ENCODE measurements around the gene DPYSL4.
A peak's percentile ranks its signal among the peaks of the same experiment; 100 is the strongest.

The DPYSL4 gene

DNA sequence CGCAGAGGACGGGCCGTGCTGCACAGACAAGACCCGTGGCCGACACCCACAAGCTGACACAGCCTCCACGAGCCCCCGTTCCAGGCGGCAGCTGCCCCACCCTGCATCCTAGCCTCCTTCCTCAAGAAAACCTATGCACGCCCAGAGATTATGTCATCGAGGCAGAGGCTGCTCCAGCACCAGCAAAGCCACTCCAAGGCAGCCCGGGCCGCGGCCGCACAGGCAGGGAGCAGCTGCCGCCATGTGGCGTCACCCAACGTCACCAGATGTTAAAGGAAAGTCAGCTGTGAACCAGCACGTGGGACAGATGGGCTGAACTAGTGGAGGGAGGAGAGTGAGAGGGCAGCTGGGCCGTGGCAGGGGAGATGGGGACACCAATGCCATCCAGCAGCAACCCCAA is 61.2 kb downstream of the DPYSL4 start:
- no peak for DNase-seq

DNA sequence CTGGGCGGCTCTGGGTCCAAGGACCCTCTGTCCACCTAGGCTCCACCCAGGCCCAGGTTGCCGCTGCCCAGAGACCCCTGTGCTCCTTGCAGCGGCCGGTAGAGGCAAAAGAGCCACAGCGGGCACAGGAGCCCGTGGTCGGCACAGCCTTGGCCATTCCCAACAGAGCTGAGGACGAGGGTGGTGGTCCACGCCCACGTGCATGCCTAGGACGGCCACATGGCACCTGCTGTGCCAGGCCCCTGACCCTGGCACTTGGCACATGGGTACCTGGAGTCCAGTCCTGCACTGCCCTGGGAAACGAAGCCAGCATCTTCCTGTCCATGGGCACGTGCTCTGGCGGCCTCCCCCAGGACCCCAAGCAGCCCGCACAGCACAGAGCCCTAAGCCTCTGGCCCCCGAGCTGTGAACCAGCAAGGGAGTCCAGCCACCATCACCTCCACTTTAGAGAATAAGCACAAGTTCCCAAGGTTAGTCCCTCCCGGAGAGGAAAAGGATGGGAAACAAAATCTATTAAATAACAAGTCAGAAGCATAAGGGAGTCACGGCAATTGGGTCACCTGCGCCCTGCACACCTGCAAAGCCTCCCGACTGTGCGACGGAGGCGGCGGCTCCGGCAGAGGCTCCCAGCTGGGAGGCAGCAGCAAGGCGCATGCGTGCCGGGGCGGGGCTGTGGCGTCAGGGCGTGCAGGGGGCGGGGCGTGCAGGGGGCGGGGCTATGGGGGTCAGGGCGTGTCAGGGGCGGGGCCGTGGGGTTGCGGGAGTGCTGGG is 61.9 kb downstream of the DPYSL4 start:
- peak; percentile 75 for DNase-seq

DNA sequence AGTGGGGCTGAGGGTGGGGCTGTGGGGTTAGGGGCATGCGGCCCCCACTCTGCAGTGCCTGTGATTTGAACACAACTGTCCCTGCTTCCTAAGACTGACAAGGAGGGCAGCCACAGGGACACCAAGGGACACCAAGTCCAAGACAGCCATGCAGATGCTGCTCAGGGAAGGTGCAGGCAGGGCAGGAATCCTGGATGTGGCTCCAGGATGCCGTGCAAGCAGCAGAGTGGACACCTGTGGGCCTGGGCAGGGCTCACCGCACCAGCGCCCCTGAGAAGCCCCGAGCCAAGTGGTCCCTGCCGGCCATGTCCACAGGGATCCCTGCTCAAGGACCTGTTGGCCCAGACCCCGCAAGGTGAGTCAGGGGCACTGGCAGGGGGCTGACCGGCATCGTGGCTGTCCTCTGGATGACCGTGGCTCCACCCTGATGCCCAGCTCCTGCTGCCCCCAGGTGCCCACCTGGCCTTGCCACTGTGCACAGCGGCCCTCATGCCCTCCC is 62.5 kb downstream of the DPYSL4 start:
- no peak for DNase-seq

DNA sequence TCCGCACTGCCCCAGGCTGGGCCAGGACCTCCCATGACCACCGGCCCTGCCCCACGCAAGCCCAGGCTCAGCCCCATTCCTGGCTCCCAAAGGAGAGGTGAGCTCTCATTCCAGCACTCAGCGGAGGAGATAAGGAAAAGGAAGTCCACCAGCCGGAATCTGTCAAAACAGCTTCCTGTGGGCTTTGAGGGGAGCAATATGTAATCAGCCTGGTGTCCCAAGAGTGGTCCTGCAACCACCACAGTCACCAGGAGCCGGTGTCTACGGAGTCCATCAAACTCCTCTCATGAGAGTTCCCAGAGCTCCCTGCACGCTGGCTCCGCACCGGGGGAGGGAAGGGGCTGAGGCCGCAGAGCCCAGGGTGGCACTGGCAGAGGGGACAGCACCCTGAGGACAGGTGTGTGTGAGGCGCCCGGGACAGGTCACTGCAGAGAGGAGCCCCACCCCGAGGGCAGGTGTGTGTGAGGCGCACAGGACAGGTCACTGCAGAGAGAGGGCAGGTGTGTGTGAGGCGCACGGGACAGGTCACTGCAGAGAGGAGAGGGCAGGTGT is 63.2 kb downstream of the DPYSL4 start:
- DNase-seq, result no peak

DNA sequence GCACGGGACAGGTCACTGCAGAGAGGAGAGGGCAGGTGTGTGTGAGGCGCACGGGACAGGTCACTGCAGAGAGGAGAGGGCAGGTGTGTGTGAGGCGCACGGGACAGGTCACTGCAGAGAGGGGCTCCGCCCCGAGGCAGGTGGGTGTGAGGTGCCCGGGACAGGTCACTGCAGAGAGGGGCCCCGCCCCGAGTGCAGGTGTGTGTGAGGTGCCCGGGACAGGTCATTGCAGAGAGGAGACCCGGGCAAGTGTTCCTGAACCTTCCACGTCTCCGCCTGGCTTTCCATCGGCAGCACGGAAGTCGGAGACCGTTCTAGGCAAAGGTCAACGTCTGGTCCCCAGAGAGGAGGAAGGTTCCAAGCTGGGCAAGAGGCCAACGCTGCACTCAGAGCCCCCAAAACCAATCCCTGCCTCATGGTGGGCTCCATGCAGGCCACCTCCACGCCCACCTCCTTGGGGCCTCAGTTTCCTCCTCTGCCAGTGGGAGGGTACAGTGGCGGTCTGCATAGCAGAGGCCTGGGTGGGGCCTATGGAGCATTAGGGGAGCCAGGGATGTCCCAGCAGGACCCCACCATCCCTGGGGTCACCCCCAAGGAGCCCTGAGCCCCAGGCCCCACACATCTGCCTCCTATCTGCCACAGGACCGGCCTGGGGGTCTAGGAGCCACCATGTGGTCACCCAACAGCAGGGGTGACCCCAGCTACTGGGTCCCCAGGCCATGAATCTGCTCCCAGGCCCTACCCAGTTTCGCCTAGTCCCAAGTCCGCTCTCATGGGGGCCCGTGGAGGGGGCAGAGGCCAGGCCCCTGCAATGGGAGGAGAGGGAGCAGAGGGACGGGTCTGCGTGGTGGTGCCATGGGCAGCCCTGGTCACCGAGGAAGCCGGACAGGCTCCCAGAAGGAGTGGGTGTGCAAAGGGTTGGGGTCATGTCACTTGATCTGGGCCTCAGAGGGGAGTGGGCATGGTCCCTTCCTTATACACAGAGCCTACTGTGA is 64.0 kb downstream of the DPYSL4 start:
- DNase-seq, result no peak

DNA sequence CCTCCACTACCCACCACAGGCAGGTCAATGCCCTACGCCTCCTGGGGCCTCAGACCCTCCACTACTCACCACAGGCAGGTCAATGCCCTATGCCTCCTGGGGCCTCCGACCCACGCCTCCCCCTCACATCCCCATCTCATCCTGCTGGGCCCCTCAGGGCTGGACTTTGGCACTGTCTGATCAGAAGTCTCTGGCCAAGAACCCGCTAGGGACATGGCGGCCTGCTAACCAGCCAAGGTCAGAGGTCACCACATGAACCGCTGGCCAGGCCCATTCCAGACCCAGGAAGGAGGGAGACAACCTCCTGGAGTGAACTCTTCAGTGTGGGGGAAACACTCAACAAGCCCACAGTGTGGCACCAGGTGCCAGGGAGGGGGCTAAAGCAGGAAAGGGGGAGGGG is 65.2 kb downstream of the DPYSL4 start:
- no peak for DNase-seq

DNA sequence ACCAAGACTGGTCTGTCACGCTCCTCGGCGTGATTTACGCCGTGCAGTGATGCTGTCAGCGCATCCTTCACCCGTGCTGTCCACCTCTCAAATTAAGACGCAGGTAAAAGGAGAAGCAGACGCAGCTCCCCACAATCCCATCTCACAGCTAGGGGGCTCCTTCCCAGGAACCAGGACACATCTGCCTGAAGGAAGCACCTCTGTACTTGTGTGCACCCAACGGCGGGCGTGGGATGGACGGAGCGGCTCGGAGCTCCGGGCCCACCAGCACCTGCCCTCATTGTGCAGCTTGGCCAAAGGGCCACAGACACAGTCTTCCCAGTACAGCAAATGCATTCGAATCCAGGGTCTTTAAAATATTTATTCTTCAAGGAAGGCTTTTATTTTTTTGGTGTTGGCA is 65.7 kb downstream of the DPYSL4 start:
- DNase-seq, result no peak

DNA sequence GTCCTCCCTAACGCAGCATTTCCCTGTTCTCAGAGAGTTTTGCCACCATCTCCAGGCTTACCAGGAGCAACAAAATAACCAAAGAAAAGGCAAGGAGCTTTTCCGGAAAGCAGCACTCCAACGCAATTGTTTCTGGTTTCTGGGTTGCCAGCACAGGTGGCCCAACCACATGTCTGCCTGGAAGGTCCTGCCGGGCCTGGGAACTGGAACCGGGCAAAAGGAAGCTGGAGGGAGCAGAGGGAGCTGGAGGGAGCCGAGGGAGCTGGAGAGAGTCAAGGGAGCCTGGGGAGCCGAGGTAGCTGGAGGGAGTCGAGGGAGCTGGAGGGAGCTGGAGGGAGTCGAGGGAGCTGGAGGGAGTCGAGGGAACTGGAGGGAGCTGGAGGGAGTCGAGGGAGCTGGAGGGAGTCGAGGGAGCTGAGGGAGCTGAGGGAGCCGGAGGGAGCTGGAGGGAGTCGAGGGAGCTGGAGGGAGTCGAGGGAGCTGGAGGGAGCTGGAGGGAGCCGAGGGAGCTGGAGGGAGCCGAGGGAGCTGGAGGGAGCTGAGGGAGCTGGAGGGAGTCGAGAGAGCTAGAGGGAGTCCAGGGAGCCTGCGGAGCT is 66.4 kb downstream of the DPYSL4 start:
- DNase-seq, result no peak

DNA sequence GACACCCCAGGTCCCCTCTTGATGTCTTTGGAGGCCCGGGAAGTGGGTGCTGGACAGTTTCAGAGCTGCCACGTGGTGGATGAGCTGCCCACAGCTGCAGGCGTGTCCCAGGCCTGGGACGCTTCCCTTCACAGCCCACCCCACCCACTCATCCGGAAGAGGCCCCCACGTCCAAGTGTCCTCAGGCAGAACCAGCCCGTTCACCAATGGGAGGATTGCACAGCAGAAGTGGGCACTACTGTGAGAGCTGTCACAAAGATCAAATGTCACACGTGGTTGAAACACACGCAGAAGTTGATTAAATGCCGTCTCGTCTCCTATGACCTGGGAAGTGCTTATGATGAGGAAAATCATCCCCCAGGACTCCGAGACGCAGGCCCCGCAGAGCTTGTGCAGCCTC is 68.1 kb downstream of the DPYSL4 start:
- DNase-seq, result no peak

Measured in CD4-positive, alpha-beta T cell treated with Interleukin-17A for 4 hours (primary cell).